Hematopoietic multipotent progenitor cell treated with erythropoietin and hydrocortisone succinate and interleukin-3 and kit ligand, for 15 days (in vitro differentiated cells): ENCODE results near the gene LRRC27.

ENCODE experiments used
- DNase-seq: peaks from one replicate; pipeline ENCODE4 v3.0.0-alpha.2; 2015; ENCODE audit warnings: low spot score

LRRC27 gene

DNA sequence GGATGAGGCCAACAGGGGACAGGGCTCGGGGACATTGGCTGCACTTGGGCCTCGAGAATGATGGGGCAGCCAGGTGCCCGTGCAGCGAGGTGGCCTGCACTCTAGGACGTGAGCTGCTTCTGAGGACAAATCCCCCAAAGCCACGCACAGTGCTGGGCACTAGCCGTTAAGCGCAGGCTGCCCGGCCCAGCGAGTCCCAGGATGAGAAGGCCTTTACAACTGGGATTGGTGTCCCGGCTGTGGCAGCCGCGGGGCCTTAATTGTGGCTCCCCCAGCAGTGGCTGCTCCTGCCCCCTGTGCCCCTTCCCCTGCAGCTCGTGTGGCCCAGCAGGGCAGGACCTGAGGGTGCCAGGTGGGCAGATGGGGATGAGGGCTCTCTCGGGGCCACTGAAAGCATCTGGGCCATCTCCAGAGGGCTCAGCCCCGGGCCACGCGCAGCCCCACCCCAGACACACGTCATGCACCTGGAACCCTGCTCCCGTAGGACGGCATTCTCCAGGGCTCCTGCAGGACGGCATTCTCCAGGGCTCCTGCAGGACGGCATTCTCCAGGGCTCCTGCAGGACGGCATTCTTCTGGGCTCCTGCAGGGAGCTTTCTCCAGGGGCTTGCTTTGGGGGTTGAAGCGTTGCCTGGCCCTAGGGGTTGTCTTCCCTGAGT is 71.6 kb downstream of the LRRC27 start:
- DNase-seq = no peak

DNA sequence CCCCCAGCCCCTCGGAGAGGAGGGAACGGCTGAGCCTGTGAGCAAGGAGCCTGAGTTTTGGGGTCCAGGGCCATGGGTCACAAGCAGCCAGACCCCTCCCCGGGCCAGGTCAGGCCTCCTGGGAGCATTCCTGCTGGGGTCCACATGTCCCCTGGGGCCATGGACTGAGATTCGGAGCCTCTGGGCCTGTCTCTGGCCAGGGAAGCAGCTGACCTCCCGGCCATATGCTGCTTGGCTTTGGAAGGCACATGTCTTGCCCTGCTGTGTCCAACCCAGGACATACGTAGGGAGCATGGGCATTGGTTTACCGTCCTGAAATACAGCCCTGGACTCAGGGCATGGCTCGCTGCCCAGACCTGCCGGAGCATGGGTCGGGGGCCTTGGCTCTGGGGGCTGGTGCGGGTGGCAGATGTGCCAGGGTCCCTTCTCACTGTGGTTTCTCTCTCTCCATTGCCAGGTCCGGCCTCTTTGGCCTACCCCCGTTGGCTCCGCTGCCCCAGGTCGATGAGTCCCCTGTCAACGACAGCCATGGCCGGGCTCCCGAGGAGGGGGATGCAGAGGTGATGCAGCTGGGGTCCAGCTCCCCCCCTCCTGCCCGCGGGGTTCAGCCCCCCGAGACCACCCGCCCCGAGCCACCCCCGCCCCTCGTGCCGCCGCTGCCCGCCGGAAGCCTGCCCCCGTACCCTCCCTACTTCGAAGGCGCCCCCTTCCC is 72.3 kb downstream of the LRRC27 start:
- no peak for DNase-seq

- DNase-seq = no peak
Measured at GRCh38 chr10:132404911-132405462, 73.0 kb downstream of the LRRC27 start.

DNA sequence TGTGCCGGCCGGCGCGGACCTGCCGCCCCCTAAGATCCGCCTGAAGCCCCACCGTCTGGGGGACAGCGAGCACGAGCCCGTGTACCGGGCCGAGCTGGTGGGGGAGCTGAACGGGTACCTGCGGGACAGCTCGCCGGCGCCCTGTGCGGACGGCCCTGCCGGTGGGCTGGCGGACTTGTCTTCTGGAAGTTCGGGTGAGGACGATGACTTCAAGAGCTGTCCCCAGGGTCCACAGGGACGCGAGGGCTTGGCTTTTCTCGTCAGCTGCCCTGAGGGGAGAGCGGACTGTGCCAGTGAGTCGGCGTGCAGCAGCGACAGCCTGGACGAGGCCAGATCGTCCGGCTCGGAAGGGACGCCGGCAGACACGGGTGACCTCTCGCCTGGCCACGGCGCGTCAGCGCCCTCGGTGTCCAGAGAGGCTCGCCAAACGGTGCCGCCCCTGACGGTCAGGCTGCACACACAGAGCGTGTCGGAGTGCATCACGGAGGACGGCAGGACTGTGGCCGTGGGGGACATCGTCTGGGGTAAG is 73.5 kb downstream of the LRRC27 start:
- DNase-seq = no peak

GRCh38 chr10:132406181-132406580 is 74.2 kb downstream of the LRRC27 start:
- DNase-seq = no peak

DNA sequence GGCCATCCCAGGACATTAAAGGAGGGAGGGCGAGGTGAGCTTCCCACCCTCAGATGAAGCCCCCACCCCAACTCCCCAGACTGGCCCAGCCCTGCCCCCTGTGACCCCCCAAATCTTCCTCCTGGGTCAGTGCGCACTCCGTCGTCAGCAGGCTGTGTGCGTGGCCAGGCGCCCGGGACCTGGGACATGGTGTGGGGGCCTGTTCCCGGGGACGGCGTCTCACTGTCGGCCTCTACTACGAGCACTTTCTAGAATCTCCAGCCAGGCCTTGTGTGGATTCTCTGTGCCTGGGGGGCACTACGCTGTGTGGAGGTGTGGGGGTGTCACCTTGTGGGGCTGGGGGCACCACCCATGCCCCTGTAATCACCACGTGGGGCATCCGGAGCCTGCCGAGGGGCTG is 74.8 kb downstream of the LRRC27 start:
- DNase-seq = no peak

GRCh38 chr10:132407243-132407746 is 75.3 kb downstream of the LRRC27 start:
- DNase-seq = no peak

- DNase-seq = no peak
Measured at GRCh38 chr10:132407846-132408278, 75.9 kb downstream of the LRRC27 start.

DNA sequence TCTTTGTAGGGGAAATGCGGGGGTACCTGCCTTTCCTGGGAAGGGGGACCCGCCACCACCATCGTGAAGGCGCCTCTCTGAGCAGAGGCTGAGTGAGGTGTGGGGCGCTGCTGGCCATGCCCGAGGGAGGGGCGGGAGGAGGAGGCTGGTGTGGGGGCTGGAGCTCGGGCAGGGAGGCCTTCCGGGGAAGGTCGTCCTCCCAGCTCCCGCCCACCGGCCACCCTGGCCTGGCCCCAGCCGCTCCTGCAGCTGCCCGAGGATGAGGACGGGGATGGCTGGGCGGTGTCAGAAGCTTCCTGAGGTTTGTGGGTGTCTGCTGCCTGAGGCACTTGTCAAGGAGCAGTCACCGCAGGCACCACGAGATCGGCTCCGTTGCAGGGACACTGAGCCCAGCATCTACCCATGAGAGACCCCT is 76.4 kb downstream of the LRRC27 start:
- no peak for DNase-seq

DNA sequence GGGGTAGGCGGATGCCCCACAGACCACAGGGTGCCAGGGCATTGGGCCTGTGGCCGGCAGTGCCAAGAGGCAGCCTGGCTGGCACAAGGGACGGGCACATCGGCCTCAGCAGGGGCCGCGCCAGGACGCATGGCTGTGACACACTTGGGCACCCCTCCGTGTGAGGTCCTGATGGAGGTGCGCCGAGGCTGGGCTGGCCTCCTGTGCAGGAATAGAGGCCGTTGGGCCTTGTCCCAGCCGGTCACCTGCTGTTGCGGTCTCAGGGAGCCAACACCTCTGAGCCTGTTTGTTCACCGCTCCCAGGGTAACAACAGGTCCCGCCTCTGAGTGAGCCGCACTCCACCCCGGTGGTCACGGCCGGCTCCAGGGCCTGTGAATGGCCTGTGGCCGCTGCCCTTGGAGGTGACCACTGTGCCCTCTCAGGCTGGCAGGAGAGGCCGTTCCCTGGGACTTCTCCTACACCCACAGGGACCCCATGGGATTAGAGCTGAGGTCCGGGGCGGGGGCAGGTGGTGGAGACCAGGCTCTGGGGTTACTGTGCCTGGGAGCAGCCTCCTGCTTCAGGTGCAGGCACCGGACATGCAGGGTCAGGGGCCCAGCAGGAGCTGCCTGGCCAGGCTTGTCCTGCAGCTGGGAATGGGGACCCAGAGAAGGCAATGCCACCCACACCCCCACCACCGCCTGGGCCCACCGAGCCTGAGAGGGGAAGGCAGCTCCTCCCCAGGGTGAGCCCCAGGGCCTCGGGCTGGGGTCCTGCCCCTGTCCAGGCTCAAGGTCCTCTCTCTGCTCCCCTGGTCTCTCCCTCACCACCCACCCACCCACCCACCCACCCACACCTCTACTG is 77.1 kb downstream of the LRRC27 start:
- no peak for DNase-seq

DNA sequence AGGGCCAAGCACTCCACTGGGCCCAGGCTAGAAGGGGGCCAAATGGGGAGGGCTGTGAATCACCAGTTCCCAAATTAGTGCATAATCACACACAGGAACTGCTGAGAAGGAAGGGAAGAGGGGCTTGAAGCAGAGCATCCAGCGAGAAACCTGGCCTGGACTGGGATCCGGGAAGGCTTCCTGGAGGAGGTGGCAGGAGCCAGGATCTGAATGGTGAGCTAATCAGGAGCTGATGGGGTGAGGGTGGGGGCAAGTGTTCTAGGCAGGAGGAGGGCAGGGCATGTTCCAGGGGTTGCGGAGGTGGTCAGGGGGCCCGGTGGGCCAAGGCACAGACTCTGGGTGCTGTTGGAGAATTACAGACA is 77.7 kb downstream of the LRRC27 start:
- no peak for DNase-seq

- no peak for DNase-seq
Measured at GRCh38 chr10:132410056-132410778, 78.2 kb downstream of the LRRC27 start.

GRCh38 chr10:132410779-132411532 is 79.0 kb downstream of the LRRC27 start:
- DNase-seq = no peak

- no peak for DNase-seq
Measured at GRCh38 chr10:132411561-132412253, 79.7 kb downstream of the LRRC27 start.

- DNase-seq = no peak
Measured at GRCh38 chr10:132412316-132413192, 80.6 kb downstream of the LRRC27 start.

- no peak for DNase-seq
Measured at GRCh38 chr10:132413226-132414205, 81.5 kb downstream of the LRRC27 start.

GRCh38 chr10:132414402-132415016 is 82.5 kb downstream of the LRRC27 start:
- no peak for DNase-seq
